ENCODE measurements around the gene SH3PXD2A. TPM values are rescaled to one million over a fixed set of nuclear protein-coding genes. Genes with fewer than 3 reads are reported as not detected.
A peak's percentile ranks its signal among the peaks of the same experiment; 100 is the strongest.

The SH3PXD2A gene
- total RNA-seq, 1 donor = 29.0 TPM

DNA sequence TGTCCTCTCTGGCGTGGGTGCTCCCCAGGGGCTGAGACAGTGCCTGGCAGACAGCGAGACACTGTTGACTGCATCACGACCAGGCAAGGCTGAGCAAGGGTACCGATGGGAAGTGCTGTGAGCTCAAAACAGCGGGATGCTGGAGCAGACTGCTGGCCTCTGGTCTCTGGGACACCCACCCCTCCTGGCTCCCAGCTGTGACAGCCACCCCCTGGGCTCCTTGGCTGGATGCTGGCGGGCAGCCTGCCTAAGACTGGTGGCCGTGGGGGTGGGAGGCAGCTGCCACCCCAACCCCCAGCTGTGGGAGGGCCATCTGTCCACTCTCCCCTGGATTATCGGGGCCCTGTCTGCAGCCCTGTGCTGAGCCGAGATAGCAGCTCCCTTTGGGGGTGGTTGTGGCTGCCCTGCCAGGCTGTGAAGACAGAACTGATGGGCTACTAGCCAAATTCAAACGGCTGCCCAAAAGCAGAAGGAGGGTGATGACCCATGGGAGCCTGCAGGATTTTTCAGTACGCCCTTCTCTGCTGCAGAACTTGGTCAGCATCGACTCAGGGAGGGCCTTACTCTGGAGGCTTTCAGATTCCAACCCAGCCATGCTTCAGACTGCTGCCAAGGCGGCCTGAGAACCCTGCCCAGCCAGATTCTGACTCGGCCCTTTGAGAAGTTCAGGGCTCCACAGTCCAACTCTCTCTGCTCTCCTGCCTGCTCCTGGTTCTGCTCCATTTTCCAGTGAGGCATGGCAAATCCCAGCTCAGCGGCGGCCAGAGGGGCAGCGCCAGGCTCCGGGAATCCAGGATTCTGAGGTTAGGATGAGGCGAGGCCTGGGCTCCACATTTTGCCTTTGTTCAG lies 236.6 kb downstream of the SH3PXD2A start:
- Histone ChIP-seq H3K9me3 (ENCODE audit: low read depth, low read length) (no peaks in the 10 kb centered on the region), H3K27ac (ENCODE audit: low read depth, low read length) (peak overlapping the region; percentile 87), H3K4me3 (ENCODE audit: insufficient read depth, low read length) (no peak overlapping the region), H3K79me2 (ENCODE audit: insufficient read depth, low read length) (no peaks in the 10 kb centered on the region), H4K20me1 (ENCODE audit: insufficient read depth, low read length) (peaks cover 8% of the 10 kb centered on the region), H2AFZ (ENCODE audit: low read length) (no peak overlapping the region), H3K4me1 (ENCODE audit: insufficient read depth, low read length) (peaks cover 64% of the 10 kb centered on the region), H3K4me2 (ENCODE audit: insufficient read depth, low read length) (peak overlapping the region; percentile 29), H3K36me3 (ENCODE audit: insufficient read depth, low read length) (peaks cover 47% of the 10 kb centered on the region), H3K27me3 (ENCODE audit: insufficient read depth, low read length) (no peaks in the 10 kb centered on the region)
- no peak for TF ChIP-seq CTCF (IDR thresholded peaks at IDR 0.05; ENCODE audit: extremely low read depth, low read depth, low read length)
- peak; percentile 96 for DNase-seq (ENCODE audit: insufficient read length, low spot score, missing footprints)

DNA sequence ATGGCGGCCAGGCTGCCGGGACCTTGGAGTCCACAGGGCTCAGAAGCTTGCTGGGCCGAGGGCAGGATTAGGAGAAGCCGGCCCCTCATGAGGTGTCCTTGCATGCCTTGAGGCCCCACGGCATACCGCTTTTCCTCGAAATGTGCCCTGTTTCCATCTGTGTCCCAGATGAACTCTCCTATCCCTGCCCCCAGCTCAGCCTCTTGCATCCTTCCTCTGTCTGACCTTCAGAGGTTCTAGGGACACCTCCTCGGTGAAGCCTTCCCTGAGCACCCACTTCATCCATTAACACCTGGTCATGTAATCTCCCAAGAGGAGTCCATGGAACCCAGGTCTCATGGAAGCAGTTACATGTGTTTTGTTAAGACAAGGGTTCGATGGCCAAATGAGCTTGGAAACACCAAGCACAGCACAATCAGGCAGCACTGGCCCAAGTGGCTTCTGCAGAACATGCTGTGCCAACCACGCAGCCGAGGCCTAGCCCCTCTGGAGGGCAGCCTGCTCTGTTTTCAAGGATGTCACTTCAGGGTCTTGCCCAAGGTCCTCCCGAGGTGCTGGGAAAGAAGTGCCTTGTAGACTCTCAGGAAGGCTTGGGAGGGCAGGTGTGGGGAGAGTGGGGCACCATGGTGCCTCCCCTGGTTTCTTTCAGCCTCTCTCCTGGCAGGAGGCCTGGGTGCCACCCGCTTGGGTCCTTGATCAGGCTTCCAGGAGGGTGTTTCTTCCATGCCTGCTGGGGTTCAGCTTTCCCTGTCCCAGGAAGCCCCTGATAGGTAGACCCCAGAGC lies 237.6 kb downstream of the SH3PXD2A start:
- peaks cover 49% of the 10 kb centered on the region for H3K36me3 ChIP-seq (ENCODE audit: insufficient read depth, low read length)

GRCh38 chr10:103616705-103617601 lies 238.4 kb downstream of the SH3PXD2A start:
- no peak overlapping the region for H2AFZ ChIP-seq (ENCODE audit: low read length)
- peak; percentile 98 for DNase-seq (ENCODE audit: insufficient read length, low spot score, missing footprints)
- no peak for TF ChIP-seq CTCF (IDR thresholded peaks at IDR 0.05; ENCODE audit: extremely low read depth, low read depth, low read length)
- peaks cover 49% of the 10 kb centered on the region for H3K36me3 ChIP-seq (ENCODE audit: insufficient read depth, low read length)
- H3K4me1 ChIP-seq (ENCODE audit: insufficient read depth, low read length) = peaks cover 74% of the 10 kb centered on the region
- no peaks in the 10 kb centered on the region for H3K27me3 ChIP-seq (ENCODE audit: insufficient read depth, low read length)
- H4K20me1 ChIP-seq (ENCODE audit: insufficient read depth, low read length) = peaks cover 8% of the 10 kb centered on the region
- no peaks in the 10 kb centered on the region for H3K9me3 ChIP-seq (ENCODE audit: low read depth, low read length)
- peak overlapping the region; percentile 47 for H3K4me2 ChIP-seq (ENCODE audit: insufficient read depth, low read length)
- no peaks in the 10 kb centered on the region for H3K79me2 ChIP-seq (ENCODE audit: insufficient read depth, low read length)
- peak overlapping the region; percentile 72 for H3K27ac ChIP-seq (ENCODE audit: low read depth, low read length)
- no peak overlapping the region for H3K4me3 ChIP-seq (ENCODE audit: insufficient read depth, low read length)

More for the DNA sequence above, 237.6 kb downstream of the SH3PXD2A start:
- DNase-seq (ENCODE audit: insufficient read length, low spot score, missing footprints) = peak; percentile 77
- H3K79me2 ChIP-seq (ENCODE audit: insufficient read depth, low read length) = no peaks in the 10 kb centered on the region
- H3K4me3 ChIP-seq (ENCODE audit: insufficient read depth, low read length) = no peak overlapping the region
- no peak overlapping the region for H2AFZ ChIP-seq (ENCODE audit: low read length)
- H3K4me1 ChIP-seq (ENCODE audit: insufficient read depth, low read length) = peaks cover 66% of the 10 kb centered on the region
- peak overlapping the region; percentile 47 for H3K4me2 ChIP-seq (ENCODE audit: insufficient read depth, low read length)
- no peaks in the 10 kb centered on the region for H3K27me3 ChIP-seq (ENCODE audit: insufficient read depth, low read length)
- no peak for TF ChIP-seq CTCF (IDR thresholded peaks at IDR 0.05; ENCODE audit: extremely low read depth, low read depth, low read length)
- peak overlapping the region; percentile 87 for H3K27ac ChIP-seq (ENCODE audit: low read depth, low read length)
- no peaks in the 10 kb centered on the region for H3K9me3 ChIP-seq (ENCODE audit: low read depth, low read length)
- peaks cover 8% of the 10 kb centered on the region for H4K20me1 ChIP-seq (ENCODE audit: insufficient read depth, low read length)
